K562 (cell line): Measurements from ENCODE around the gene NOTCH1. TPM values are rescaled to one million over a fixed set of nuclear protein-coding genes. Genes with fewer than 3 reads are reported as not detected.

Experiments used
- ATAC-seq: fragments of 200-7000 bp; cut with Tn5 transposase; 3 replicates; pipeline ENCODE4 v1.9.1; 2020; ENCODE audit warnings: moderate library complexity
- BruUV-seq: library from RNA; stranded (reverse); fragments of 400-500 nt; replicated peaks from 2 replicates; lab custom pipeline; 2021; lab: Mats Ljungman, UMichigan
- CTCF ChIA-PET: fragments of 300-600 bp; formaldehyde crosslinking; extraction: SDS; loops from one replicate; lab custom pipeline; 2021; ENCODE audit warnings: low intra/inter-chr PET ratio; lab: Yijun Ruan, JAX
- POLR2A ChIA-PET: fragments of 300-600, 350-650 bp; sonication (Branson Sonifier 250); formaldehyde crosslinking; extraction: SDS; loops from one replicate; lab custom pipeline; 2021; ENCODE audit warnings: antibody characterized with exemption, inconsistent platforms; lab: Yijun Ruan, JAX
- DNase-seq, 4 experiments: peaks; one replicate each; pipeline versions ENCODE4 v3.0.0 to v3.0.0-alpha.2; 2011 to 2018; ENCODE audit warnings: low spot score in 3 of 4, mixed read lengths in 3 of 4; ENCODE audit errors: extremely low read depth in 1 of 4
- FAIRE-seq: peaks from 2 replicates; lab custom pipeline; 2011; peaks lifted over from hg19 to GRCh38; lab: Jason Lieb, UNC
- H2AFZ ChIP-seq: 2 replicates; pipeline ENCODE4 v1.6.0; 2011; ENCODE audit warnings: low read depth, low read length, control low read depth, inconsistent platforms
- H3K27ac ChIP-seq: fragments of 200-600 bp; 3 replicates; pipeline ENCODE4 v1.8.0; 2011; ENCODE audit warnings: low read depth, mild to moderate bottlenecking, control low read depth, inconsistent platforms, low read length, moderate library complexity, mixed read lengths; ENCODE audit errors: extremely low read depth
- H3K27me3 ChIP-seq, 2 experiments: fragments of 300-600 bp in 1 of 2; 2 replicates in 1 of 2; 3 replicates in 1 of 2; pipeline versions ENCODE4 v1.6.0 to v1.8.0; 2011; ENCODE audit warnings: inconsistent platforms in 2 of 2, low read length in 2 of 2, mild to moderate bottlenecking in 1 of 2, mixed read lengths in 1 of 2, moderate library complexity in 1 of 2; ENCODE audit not compliant: control insufficient read depth in 2 of 2, insufficient read depth in 2 of 2
- H3K36me3 ChIP-seq: fragments of 300-600 bp; 3 replicates; pipeline ENCODE4 v1.8.0; 2011; ENCODE audit warnings: mild to moderate bottlenecking, low read length, inconsistent platforms; ENCODE audit not compliant: control insufficient read depth, insufficient read depth
- H3K4me1 ChIP-seq, 2 experiments: fragments of 200-600 bp in 1 of 2; replicated peaks in 1 of 2; 2 replicates in 1 of 2; 3 replicates in 1 of 2; pipeline versions ENCODE4 v1.5.1 to v1.8.0; 2011; ENCODE audit warnings: inconsistent platforms in 2 of 2, low read length in 2 of 2, mild to moderate bottlenecking in 1 of 2, mixed read lengths in 1 of 2, moderate library complexity in 1 of 2; ENCODE audit not compliant: control insufficient read depth in 2 of 2, insufficient read depth in 2 of 2
- H3K4me2 ChIP-seq: 2 replicates; pipeline ENCODE4 v1.6.1; 2011; ENCODE audit warnings: low read length, control low read depth, inconsistent platforms, mixed read lengths; ENCODE audit not compliant: insufficient read depth
- H3K4me3 ChIP-seq: fragments of 200-600 bp; sonication (generic), shearing (Covaris generic); 2 replicates; pipeline ENCODE4 v1.5.1; 2016; ENCODE audit warnings: control low read depth, inconsistent platforms
- H3K79me2 ChIP-seq: fragments of 200-600 bp; 3 replicates; pipeline ENCODE4 v1.8.0; 2011; ENCODE audit warnings: low read length, inconsistent platforms; ENCODE audit not compliant: control insufficient read depth, insufficient read depth
- H3K9ac ChIP-seq, 2 experiments: 2 replicates each; pipeline versions ENCODE4 v1.6.0 to v1.6.1; 2011; ENCODE audit warnings: low read depth in 2 of 2, low read length in 2 of 2, control low read depth in 1 of 2, inconsistent platforms in 1 of 2, mild to moderate bottlenecking in 1 of 2, mixed read lengths in 1 of 2; ENCODE audit not compliant: insufficient read depth in 1 of 2
- H3K9me1 ChIP-seq: one replicate; pipeline ENCODE4 v1.6.0; 2011; ENCODE audit warnings: inconsistent platforms, mild to moderate bottlenecking, low read length, moderate library complexity; ENCODE audit not compliant: control insufficient read depth, insufficient read depth
- H3K9me3 ChIP-seq: replicated peaks from 2 replicates; pipeline ENCODE4 v1.5.1; 2011; ENCODE audit warnings: low read depth, low read length, inconsistent platforms; ENCODE audit not compliant: control insufficient read depth, insufficient read depth
- H4K20me1 ChIP-seq: replicated peaks from 2 replicates; pipeline ENCODE4 v1.6.1; 2011; ENCODE audit warnings: low read length, inconsistent platforms, mixed read lengths; ENCODE audit not compliant: control insufficient read depth, insufficient read depth
- FOXJ2 ChIP-seq: fragments of 200-800 bp; sonication (Bioruptor generic); IDR thresholded peaks from 2 replicates; pipeline ENCODE4 v1.6.1; 2016; ENCODE audit warnings: missing genetic modification characterization, missing compliant biosample characterization
- HDGF ChIP-seq: fragments of 450-650 bp; IDR thresholded peaks from 2 replicates; pipeline ENCODE4 v1.6.1; 2016
- HMG20A ChIP-seq: fragments of 450-650 bp; formaldehyde crosslinking; conservative IDR thresholded peaks from 2 replicates; pipeline ENCODE4 v1.4.0; 2020; ENCODE audit warnings: mild to moderate bottlenecking, mixed read lengths
- KLF13 ChIP-seq: fragments of 450-650 bp; IDR thresholded peaks from 2 replicates; pipeline ENCODE4 v1.6.1; 2016; ENCODE audit warnings: missing genetic modification characterization, low read depth, mild to moderate bottlenecking, missing compliant biosample characterization, moderate library complexity, borderline replicate concordance
- NKRF ChIP-seq: fragments of 450-650 bp; IDR thresholded peaks from 2 replicates; pipeline ENCODE4 v1.6.1; 2016; ENCODE audit warnings: borderline replicate concordance
- ZNF121 ChIP-seq: sonication (generic); formaldehyde crosslinking; conservative IDR thresholded peaks from 2 replicates; pipeline ENCODE4 v1.8.0; 2022; ENCODE audit warnings: missing genetic modification reagents
- ZNF165 ChIP-seq: fragments of 250-450 bp; sonication (Bioruptor Pico); IDR thresholded peaks from 2 replicates; pipeline ENCODE4 v1.4.0; 2020; ENCODE audit warnings: borderline replicate concordance
- WGBS: fragments of 100-300 bp; shearing (Covaris generic); methylation state at CpG from one replicate; pipeline ENCODE4 v1.1.6; 2016; ENCODE audit warnings: low coverage, mixed read lengths; ENCODE audit not compliant: insufficient coverage; ENCODE audit errors: missing lambda C conversion rate; 5-methylcytosine and 5-hydroxymethylcytosine counted together
- in situ Hi-C: fragments of 300-500 bp; cut with MboI; formaldehyde crosslinking; loops from 4 replicates; pipeline ENCODE4 v1.15.0; 2018; ENCODE audit warnings: inconsistent platforms, mixed read lengths
- intact Hi-C: fragments of 100-400 bp; cut with micrococcal nuclease; formaldehyde crosslinking; loops from 2 replicates; pipeline ENCODE4 v1.14.2; 2022
- polyA plus RNA-seq, 8 experiments: library from polyadenylated mRNA; depleted of rRNA in 4 of 8; stranded (reverse) in 5 of 8; unstranded in 3 of 8; fragments of >200 nt; fragmentation: Nextera tagmentation in 2 of 8; fragmentation: Illumina TruSeq in 1 of 8; extraction: Ambion mirVana in 2 of 8; extraction: Trizol in 1 of 8; gene quantifications; 2 replicates each; pipeline versions ENCODE4 v1.2.1 to v1.2.3, GENCODE V29; 2011 to 2014; ENCODE audit warnings: inconsistent platforms in 1 of 8, missing spikeins in 1 of 8
- total RNA-seq, 7 experiments: library from RNA; depleted of rRNA in 6 of 7; stranded (reverse); fragments of >200 nt in 6 of 7; fragmentation: Illumina TruSeq in 2 of 7; extraction: Trizol in 2 of 7; gene quantifications; 2 replicates each; pipeline versions ENCODE4 v1.2.1 to v1.2.3, GENCODE V29; 2011 to 2021; ENCODE audit warnings: low replicate concordance in 1 of 7
- TF ChIP-seq, protein P1 (sequence below): sonication (generic); formaldehyde crosslinking; IDR thresholded peaks from 2 replicates; pipeline ENCODE4 v1.8.1; 2022; ENCODE audit warnings: missing genetic modification reagents

Gene NOTCH1
- total and polyA plus RNA-seq, 9 of the 15 experiments (the other 6 are each of a cell fraction or from before 2014, with no cell fraction given) = 0.03 to 31.4 (median 2.3) TPM

DNA sequence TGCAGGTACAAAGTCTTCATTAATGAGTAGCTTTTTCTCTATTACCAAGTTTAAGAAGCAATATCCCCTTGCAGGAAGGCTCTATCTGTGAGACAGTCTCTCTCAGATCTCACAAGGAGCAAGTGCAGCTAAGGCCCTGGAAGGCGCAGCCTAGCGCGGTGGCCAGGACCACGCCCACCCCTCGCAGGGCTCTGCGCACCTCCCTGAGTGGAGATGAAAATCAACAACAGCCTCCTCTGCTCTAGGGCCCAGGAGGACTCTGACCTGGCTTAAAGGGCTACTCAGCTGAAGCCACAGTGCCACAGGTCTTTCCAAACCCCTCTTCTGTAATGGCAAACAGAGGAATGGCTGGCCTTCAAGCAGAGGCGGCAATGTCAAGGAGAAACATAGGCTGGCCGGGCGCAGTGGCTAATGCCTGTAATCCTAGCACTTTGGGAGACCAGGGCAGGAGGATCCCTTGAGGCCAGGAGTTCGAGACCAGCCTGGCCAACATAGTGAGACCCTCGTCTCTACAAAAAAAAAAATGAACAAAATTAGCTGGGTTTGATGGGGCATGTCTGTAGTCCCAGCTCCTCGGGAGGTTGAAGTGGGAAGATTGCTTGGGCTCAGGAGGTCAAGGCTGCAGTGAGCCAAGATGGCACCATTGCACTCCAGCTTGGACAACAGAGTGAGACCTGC lies 74.9 kb downstream of the NOTCH1 start:
- H3K9me1 ChIP-seq = peaks cover 5% of the 10 kb centered on the region
- H3K9ac ChIP-seq = peak overlapping the region in 1 of 2 experiments; percentile 79; a peak in 2 of 4 replicates
- H3K27me3 ChIP-seq = no peaks in the 10 kb centered on the region
- WGBS = 63% methylated on average over 12 of the region's 12 CpGs
- ChIA-PET CTCF (no interaction called here), POLR2A (interaction anchor here (1.0 to 3.2 kb wide), 6 partner anchors 9 to 53 kb away, joined by 3 to 17 read pairs (median 4); no protein-coding TSS in a partner anchor)
- H3K9me3 ChIP-seq = no peaks in the 10 kb centered on the region
- H3K79me2 ChIP-seq = peaks cover 51% of the 10 kb centered on the region
- no peak overlapping the region for H3K4me2 ChIP-seq
- peak; percentile 70 for ATAC-seq
- BruUV-seq = no TSS peak
- no peak overlapping the region for H3K4me3 ChIP-seq
- no peak overlapping the region for H3K27ac ChIP-seq
- H3K36me3 ChIP-seq = peaks cover 100% of the 10 kb centered on the region
- no peak overlapping the region for H2AFZ ChIP-seq
- no peak for FAIRE-seq
- H3K4me1 ChIP-seq = peaks cover 0 to 23% of the 10 kb centered on the region in 2 experiments; a peak in 3 of 5 replicates
- peak in 2 of 4 experiments; percentile 50 for DNase-seq
- peaks cover 45% of the 10 kb centered on the region for H4K20me1 ChIP-seq
- in situ Hi-C loops = no loop called here
- intact Hi-C loops = no loop called here
- TF ChIP-seq ZNF121 (peak; percentile 81), FOXJ2 (no peak), KLF13 (tag) (peak; percentile 42; the same call in 1 of the 2 replicates), NKRF (no peak), HDGF (no peak), ZNF165 (no peak), HMG20A (CRISPR knock-in tag) (no peak)
- TF ChIP-seq, protein P1, sequence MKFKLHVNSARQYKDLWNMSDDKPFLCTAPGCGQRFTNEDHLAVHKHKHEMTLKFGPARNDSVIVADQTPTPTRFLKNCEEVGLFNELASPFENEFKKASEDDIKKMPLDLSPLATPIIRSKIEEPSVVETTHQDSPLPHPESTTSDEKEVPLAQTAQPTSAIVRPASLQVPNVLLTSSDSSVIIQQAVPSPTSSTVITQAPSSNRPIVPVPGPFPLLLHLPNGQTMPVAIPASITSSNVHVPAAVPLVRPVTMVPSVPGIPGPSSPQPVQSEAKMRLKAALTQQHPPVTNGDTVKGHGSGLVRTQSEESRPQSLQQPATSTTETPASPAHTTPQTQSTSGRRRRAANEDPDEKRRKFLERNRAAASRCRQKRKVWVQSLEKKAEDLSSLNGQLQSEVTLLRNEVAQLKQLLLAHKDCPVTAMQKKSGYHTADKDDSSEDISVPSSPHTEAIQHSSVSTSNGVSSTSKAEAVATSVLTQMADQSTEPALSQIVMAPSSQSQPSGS (CRISPR knock-in tag) = no peak
